HG02852 (cell line): ENCODE measurements around the gene KRTAP19-5.
"Not testable (repeated sequence)": the region's sequence is repeated elsewhere in the genome, so short reads cannot be mapped to it uniquely, and the experiment has no call there.

ENCODE experiments used
- ATAC-seq: cut with Tn5 transposase; IDR thresholded peaks from one replicate; pipeline ENCODE4 v1.9.1; 2021; ENCODE audit warnings: mild to moderate bottlenecking, moderate library complexity; ENCODE audit not compliant: unreplicated experiment

Gene KRTAP19-5

DNA sequence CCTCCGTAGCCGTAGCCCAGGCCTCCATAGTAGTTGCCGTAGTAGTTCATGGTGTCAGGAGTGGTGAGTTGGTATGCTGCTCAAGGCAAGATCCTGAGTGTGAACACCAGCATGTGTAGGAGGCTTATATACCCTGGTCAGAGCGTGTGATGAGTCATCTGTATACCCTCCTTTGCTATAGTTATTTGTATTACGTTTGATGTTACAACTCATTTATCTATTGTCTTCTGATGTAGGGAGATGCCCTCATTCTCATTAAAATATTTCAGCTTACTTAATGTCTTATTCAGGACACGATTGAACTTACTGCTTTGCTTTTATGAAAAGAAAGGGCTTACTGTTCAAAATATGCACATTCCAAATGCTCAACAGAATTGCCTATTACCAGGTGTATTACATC is at the start of gene KRTAP19-5:
Gene KRTAP19-5 (minus strand): TSS at position 101 of the 400 bp plus-strand sequence. CDS start 51 bp downstream, at position 50.
- ATAC-seq = no peak

DNA sequence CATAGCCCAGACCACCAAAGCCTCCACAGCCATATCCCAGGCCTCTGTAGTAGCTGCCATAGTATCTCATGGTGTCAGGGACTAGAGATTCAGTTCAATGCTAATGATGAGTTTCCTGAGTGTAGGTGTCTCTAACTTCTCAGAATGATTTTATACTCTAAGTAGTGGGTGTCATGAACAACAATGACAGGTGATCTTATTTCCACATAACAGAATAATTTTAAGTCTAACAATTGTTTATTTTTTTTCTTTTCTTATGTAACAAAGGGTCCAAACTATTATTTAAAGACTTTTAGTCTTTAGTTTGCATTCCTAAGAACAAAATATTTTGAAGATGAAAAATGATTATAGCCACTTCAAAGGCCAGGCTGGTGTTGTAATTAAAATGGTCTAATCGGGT is 39.8 kb upstream of the KRTAP19-5 start, which contains the start of gene KRTAP19-6:
Gene KRTAP19-6 (minus strand): TSS at position 101 of the 400 bp plus-strand sequence. CDS start 31 bp downstream, at position 70.
- ATAC-seq = no peak

DNA sequence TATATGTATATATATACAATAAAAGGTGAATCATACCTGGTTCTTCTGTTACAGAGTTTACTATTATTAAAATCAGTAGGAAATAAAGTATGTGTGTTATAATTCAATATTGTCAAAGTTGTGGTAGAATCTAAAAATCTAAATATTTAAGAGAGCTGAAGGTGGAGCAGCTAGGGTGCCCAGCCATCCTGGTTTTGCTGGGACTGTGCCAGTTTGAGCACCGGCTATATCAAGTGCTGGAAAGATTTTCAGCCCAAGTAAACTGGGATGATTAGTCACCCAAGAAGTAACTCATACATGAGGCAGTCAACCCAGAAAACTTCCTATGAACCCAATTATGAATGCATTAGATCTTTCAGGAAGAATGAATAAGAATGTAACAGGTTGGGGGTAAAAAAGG is 16.9 kb upstream of the KRTAP19-5 start:
- ATAC-seq = no peak

GRCh38 chr21:30515681-30516080 is 13.7 kb upstream of the KRTAP19-5 start:
- no peak for ATAC-seq

DNA sequence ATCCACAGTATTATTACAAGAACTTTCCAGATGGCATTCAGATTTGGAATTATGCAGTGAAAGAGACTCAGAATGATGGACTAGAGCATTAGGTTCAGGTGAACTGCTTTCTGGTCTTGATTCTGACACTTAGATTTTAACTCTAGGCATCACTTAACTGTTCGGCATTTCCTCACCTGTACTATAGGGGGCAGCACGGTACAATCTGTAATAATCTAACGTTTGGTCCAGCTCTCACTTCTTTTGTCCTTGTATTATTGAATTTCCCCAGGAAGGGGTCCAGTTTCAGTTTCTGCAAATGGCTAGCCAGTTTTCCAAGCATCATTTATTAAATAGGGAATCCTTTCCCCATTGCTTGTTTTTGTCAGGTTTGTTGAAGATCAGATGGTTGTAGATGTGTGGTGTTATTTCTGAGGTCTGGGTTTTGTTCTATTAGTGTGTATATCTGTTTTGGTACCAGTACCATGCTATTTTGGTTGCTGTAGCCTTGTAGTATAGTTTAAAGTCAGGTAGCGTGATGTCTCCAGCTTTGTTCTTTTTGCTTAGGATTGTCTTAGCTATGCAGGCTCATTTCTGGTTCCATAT is 3.8 kb upstream of the KRTAP19-5 start:
- ATAC-seq = not testable (repeated sequence)

DNA sequence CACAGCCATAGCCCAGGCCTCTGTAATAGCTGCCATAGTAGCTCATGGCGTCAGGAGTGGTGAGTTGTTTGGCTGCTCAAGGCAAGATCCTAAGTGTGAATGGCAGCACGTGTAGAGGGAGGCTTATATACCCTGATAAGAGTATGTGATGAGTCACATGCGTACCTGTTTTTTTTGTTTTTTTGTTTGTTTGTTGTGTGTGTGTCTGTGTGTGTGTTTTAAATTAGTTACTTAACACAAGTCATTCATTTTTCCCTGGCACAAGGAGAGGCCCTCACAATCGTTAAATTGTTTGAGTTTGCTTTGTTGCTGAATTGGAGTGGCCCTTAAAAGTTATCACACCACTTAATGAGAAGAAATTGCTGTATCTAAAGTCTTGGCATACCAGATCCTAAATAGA is 4.9 kb downstream of the KRTAP19-5 start, which contains the start of gene KRTAP19-4:
Gene KRTAP19-4 (minus strand): TSS at position 101 of the 400 bp plus-strand sequence. CDS start 55 bp downstream, at position 46.
- ATAC-seq = no peak

- ATAC-seq = no peak
Measured at GRCh38 chr21:30491963-30492428, 9.9 kb downstream of the KRTAP19-5 start, which contains the start of gene KRTAP19-3. Gene KRTAP19-3 (minus strand): TSS chr21:30492013. CDS start chr21:30491957, 56 bp downstream.

GRCh38 chr21:30487336-30487735 is 14.6 kb downstream of the KRTAP19-5 start, which contains the start of gene KRTAP19-2:
Gene KRTAP19-2 (minus strand): TSS chr21:30487436. CDS start chr21:30487348, 88 bp downstream.
- ATAC-seq = no peak

GRCh38 chr21:30486180-30486579 is 15.8 kb downstream of the KRTAP19-5 start:
- no peak for ATAC-seq

- no peak for ATAC-seq
Measured at GRCh38 chr21:30482130-30482529, 19.8 kb downstream of the KRTAP19-5 start.

- ATAC-seq = no peak
Measured at GRCh38 chr21:30480145-30480544, 21.8 kb downstream of the KRTAP19-5 start, which contains the start of gene KRTAP19-1. Gene KRTAP19-1 (minus strand): TSS chr21:30480367. CDS start chr21:30480317, 50 bp downstream.

GRCh38 chr21:30479259-30479658 is 22.7 kb downstream of the KRTAP19-5 start:
- no peak for ATAC-seq

- ATAC-seq = no peak
Measured at GRCh38 chr21:30478004-30478403, 23.9 kb downstream of the KRTAP19-5 start.

DNA sequence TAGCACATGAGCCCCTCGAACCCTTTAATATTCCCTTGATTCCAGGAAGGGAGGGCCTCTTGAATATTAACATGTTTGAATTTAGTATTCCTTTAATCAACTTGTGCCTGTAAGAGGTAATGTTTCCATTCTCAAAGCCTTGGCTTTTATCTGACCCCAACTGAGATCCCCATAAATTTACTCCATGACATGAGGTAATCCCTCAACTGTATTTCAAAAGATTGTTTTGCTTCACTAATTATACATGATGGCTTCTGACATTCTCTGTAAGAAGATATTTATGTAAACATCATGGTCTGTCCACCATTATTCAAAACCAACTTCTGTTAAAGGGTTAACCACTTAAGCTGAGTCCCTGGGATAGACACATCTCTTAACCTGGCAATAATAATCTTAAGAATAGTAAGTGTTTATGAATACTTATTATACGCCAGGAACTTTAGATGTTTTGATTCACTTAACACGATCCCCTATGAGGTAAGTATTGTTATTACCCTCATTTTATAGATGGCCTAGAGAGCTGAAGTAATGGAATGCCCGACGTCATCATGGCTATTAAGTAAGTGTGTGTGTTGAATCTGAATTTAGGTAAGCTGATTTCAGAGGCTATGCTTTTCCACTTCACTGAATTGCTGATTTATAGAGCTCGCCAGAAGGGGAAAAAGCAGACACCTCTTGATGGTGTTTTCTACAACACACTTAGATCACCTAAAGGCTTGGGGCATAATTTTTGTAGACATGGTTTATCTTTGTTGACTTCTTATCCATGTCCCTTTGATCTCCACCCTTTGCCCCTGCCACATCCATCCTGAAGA is 32.8 kb downstream of the KRTAP19-5 start:
- ATAC-seq = no peak

DNA sequence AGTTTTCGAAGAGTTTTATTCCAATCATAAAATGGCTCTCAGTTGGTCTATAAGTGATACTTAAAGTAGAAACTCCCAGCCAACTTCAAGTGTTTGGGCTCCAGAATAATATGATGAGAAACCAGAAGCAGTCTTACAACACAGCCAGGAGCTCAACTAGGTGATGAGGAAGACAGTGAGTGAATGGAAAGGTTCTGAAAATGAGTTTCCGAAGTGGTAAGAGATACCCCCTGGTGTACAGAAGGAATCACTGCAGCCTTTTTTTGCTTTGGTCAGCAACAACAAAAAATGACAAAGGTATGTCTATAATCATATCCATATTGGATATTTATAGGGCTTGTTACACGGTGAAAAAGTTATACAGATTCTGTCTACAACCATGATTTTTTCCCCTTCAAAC is 38.2 kb downstream of the KRTAP19-5 start:
- no peak for ATAC-seq
